ENCODE measurements around the gene REPS1.
"Not testable (repeated sequence)": the region's sequence is repeated elsewhere in the genome, so short reads cannot be mapped to it uniquely, and the experiment has no call there.

REPS1 gene

DNA sequence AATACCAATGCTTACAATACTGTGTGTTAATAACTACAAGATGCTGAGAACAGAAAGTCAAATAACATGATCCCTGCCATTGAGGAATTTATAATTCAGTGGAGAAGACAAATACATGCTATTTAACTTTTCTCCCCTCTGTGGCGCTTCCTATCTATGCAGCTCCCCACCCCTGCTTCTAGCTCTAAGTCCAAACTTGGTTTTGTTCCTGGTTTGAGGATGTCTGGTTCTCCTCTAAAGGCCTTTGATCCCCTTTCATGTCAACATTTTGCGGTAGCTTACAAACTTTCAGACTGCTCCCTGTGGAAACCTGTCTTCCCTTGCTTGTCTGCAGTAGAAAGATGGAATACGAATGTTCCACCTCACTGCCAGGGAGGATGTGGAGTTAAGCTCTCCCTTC lies 18.4 kb upstream of the REPS1 start:
- DNase-seq (ENCODE audit: low read depth in 2 of 2), result no peak

- no peak for DNase-seq (ENCODE audit: low read depth in 2 of 2)
Observed at GRCh38 chr6:139003751-139004150, 15.7 kb upstream of the REPS1 start.

DNA sequence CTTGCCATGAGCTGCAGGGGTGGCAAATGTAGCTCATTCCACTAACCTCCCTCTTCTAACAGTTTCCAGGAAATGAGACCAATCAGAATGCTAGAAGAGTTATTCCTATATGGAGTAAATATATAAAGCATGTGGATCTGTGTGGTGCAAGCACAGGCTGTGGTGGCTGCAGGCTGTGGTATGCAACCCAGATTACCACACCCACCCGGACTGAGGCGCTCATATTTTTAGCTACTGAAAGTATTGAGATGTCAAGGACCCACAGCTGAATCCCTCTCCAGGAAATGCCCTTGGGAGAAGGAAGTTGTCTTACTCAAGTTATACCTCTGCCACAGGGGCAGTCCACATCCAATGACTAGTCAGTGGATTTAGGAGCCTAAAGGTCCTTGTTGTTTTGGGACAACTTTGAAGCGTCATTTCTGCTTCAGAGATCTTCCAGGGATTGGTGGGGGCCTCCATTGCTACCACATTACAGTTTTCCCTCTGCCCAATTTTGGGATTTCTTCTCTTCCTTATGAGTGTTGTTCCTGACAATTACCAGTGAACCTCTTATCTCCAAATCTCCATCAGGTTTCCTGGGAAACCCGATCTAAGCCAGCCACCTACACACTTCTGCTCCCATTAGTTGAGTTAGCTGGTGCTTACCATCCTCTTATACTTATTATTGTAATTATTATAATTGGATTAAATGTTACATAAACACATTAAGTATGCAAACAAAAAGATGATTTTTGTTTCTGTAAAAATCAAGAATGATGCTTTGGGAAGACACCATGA lies 12.1 kb upstream of the REPS1 start:
- DNase-seq (ENCODE audit: low read depth in 2 of 2), result no peak

DNA sequence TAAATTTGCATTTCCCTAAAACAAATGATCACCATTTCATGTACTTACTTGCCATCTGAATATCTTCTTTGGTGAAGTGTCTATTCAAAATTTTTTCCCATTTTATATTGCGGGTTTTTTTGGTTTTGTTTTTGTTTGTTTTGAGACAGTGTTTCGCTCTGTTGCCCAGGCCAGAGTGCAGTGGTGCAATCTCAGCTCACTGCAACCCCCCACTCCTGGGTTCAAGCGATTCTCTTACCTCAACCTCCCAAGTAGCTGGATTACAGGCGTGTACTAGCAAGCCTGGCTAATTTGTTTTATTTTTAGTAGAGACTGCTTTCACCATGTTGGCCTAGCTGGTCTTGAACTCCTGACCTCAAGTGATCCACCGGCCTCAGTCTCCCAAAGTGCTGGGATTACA lies 9.1 kb upstream of the REPS1 start:
- no peak for DNase-seq (ENCODE audit: low read depth in 2 of 2)

GRCh38 chr6:138996524-138996923 lies 8.5 kb upstream of the REPS1 start:
- DNase-seq (ENCODE audit: low read depth in 2 of 2), result no peak

DNA sequence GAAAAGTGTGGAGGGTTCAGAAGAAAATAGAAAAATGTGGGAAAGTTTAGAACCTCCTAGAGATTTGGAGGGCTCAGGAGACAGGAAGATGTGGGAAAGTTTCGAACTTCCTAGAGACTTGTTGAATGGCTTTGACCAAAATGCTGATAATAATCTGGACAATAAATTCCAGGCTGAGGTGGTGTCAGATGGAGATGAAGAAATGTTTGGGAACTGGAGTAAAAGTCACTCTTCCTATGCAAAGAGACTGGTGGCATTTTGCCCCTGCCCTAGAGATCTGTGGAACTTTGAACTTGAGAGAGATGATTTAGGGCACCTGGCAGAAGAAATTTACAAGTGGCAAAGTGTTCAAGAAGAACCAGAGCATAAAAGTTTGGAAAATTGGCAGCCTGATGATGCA lies 5.4 kb upstream of the REPS1 start:
- not testable (repeated sequence) for DNase-seq (ENCODE audit: low read depth in 2 of 2)

- DNase-seq (ENCODE audit: low read depth in 2 of 2), result not testable (repeated sequence)
Observed at GRCh38 chr6:138992965-138993364, 4.9 kb upstream of the REPS1 start.

DNA sequence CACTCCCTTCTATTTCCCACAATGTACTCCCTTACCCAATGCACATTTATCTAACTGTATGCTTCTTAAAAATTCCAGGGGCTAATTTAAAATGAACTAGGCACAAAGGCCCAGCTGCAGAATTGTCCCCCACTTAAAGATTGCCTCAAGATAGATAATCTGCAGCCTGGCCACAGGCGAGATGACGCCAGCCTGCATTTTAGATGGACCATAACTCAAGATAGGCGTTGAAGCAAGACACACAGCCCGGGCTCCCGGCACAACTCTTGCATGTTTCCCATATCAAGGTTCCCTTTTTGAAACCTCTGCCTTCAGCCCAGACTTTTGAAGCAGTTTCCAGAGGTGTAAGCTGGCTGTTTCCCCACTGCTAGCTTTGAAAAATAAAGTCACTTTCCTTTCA lies 3.2 kb upstream of the REPS1 start:
- DNase-seq (ENCODE audit: low read depth in 2 of 2), result no peak

GRCh38 chr6:138989098-138989983 lies 1.3 kb upstream of the REPS1 start:
- DNase-seq (ENCODE audit: low read depth in 2 of 2), result no peak

DNA sequence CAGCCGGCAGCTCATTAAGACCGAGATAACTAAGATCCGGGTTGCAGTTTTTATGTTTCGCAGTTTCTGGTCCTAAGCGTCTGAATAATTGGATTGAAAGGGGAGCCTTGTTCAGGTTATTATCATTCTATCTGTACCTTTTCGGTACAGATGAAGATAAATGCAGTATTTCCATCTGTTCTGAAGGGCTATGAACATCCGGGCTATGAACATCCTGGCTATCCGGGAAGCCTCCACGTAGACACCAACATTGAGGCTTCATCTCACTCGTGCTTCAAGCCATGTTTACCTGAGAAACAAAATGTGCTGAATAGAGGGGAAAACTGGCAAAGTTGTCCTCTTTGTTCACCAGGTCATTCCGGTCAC lies 399 bp upstream of the REPS1 start:
- no peak for DNase-seq (ENCODE audit: low read depth in 2 of 2)

GRCh38 chr6:138987080-138987642 lies 892 bp downstream of the REPS1 start:
- DNase-seq (ENCODE audit: low read depth in 2 of 2), result no peak

GRCh38 chr6:138986578-138986977 lies 1.5 kb downstream of the REPS1 start:
- DNase-seq (ENCODE audit: low read depth in 2 of 2), result no peak

- DNase-seq (ENCODE audit: low read depth in 2 of 2), result no peak
Observed at GRCh38 chr6:138981416-138981815, 6.6 kb downstream of the REPS1 start.

DNA sequence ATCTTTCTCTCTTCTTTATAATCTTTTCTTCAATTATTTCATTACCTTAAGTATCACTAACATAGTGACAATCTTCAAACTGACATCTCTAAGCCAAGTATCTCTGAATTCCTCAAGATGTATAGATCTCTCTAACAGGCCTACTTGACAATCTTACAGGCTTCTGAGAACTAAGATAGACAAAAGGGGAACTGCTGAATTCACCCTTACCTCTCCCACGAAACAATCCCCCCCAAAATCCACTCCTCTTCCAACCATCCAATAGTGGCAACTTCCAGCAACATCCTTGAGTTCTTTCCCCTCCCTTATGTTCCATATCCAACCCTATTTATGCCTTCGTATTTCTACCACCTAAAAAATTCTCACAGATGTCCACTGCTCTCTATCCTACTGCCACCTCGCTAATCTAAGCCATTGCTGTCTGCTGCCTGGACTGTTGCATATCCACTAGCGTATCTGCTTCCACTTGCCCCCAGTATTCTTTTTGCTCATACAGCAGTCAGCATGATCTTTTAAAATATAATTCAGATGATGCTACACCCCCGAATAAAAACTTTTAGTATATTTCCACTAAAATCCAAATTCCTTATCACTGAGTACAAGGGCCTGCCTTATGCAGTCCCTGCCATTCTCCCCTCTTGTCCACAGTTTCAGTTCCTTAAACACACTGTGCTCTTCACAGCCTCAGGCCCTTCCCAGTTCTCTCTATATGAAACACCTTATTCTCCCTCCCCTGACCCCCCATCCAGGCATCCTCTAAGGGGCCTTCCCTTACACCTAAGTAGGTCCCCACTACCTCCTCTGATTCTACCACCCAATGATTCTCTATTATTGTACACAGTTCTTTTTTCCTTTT lies 8.0 kb downstream of the REPS1 start:
- DNase-seq (ENCODE audit: low read depth in 2 of 2), result no peak

DNA sequence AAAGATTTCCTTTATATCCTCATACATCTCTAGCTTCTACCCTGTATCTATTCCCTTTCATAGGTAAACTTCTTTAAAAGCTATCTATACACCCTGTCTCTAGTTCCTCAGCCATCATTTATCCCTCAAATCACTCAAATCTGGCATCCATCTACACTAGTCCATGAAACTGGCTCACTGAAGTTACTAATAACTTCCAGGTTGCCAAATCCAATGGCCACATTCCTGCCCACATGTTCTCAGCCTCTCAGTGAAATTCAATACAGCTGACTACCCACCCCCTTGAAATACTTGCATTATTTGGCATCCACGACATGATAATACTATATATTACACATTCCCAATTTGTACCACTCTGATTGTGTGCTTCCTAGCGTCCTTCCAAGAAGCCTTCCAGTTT lies 8.7 kb downstream of the REPS1 start:
- no peak for DNase-seq (ENCODE audit: low read depth in 2 of 2)

- no peak for DNase-seq (ENCODE audit: low read depth in 2 of 2)
Observed at GRCh38 chr6:138978229-138978628, 9.8 kb downstream of the REPS1 start.

- DNase-seq (ENCODE audit: low read depth in 2 of 2), result no peak
Observed at GRCh38 chr6:138977646-138978167, 10.3 kb downstream of the REPS1 start.

DNA sequence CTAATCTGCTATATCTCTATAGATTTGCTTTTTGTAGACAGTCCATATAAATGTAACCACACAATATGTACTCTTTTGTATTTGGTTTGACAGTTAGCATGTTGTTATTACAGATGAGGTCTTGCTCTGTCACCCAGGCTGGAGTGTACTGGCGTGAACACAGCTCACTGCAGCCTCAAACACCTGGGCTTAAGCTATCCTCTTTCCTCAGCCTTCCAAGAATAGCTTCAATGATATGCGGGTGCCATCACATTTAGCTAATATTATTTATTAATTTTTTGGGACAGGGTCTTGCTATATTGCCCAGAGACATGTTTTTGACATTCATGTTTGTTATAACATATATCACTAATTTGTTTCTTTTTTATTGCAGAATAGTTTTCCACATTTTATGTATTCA lies 10.8 kb downstream of the REPS1 start:
- no peak for DNase-seq (ENCODE audit: low read depth in 2 of 2)

GRCh38 chr6:138975815-138976214 lies 12.2 kb downstream of the REPS1 start:
- no peak for DNase-seq (ENCODE audit: low read depth in 2 of 2)

- DNase-seq (ENCODE audit: low read depth in 2 of 2), result no peak
Observed at GRCh38 chr6:138973466-138974153, 14.4 kb downstream of the REPS1 start.

DNA sequence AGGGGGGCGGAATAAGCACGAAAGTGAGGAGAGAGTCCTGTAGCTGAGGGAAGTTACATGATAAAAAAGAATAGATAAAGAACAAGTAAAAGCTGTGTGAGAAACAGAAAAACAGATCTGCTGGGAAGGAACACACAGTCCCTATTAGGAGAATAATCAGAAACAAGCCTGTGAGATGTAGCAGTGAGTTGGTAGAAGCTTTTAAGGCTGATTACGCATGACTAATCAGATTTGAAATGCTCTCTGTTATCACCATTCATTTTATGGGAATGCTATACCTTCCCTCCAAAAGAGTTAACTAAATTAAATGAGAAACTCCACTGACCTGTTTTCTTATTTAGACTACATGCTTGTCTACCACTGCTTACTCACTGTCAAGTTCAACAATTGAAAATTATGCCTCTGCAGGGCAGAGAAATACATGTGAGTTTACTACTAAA lies 15.8 kb downstream of the REPS1 start:
- DNase-seq (ENCODE audit: low read depth in 2 of 2), result no peak

Measured in stimulated activated CD4-positive, alpha-beta T cell treated with anti-CD3 and anti-CD28 coated beads, Interleukin-4, amount 100 ng/mL, for 48 hours (primary cell).